A673 (cell line): ENCODE data around the gene SUPT3H.

Experiments used
- EZH2 ChIP-seq: fragments of 200-600 bp; sonication (generic); IDR thresholded peaks from 2 replicates; pipeline ENCODE4 v1.6.1; 2017; ENCODE audit warnings: borderline replicate concordance, low read depth, mild to moderate bottlenecking, mixed read lengths, antibody characterized with exemption, low read length; ENCODE audit not compliant: poor library complexity, severe bottlenecking
- TF ChIP-seq, protein P1 (sequence below): fragments of 300-800, 200-600 bp; sonication (generic); conservative IDR thresholded peaks from 2 replicates; pipeline ENCODE4 v1.5.1; 2017; ENCODE audit warnings: low read depth, mild to moderate bottlenecking, antibody characterized with exemption, low read length, moderate library complexity, mixed read lengths

GRCh38 chr6:45184937-45185336, 192.8 kb downstream of the SUPT3H start:
- TF ChIP-seq EZH2 = no peak
- TF ChIP-seq, protein P1, sequence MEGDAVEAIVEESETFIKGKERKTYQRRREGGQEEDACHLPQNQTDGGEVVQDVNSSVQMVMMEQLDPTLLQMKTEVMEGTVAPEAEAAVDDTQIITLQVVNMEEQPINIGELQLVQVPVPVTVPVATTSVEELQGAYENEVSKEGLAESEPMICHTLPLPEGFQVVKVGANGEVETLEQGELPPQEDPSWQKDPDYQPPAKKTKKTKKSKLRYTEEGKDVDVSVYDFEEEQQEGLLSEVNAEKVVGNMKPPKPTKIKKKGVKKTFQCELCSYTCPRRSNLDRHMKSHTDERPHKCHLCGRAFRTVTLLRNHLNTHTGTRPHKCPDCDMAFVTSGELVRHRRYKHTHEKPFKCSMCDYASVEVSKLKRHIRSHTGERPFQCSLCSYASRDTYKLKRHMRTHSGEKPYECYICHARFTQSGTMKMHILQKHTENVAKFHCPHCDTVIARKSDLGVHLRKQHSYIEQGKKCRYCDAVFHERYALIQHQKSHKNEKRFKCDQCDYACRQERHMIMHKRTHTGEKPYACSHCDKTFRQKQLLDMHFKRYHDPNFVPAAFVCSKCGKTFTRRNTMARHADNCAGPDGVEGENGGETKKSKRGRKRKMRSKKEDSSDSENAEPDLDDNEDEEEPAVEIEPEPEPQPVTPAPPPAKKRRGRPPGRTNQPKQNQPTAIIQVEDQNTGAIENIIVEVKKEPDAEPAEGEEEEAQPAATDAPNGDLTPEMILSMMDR = no peak
